Right renal pelvis (tissue), 4 donors: ENCODE measurements around the gene HERC3. TPM values are rescaled to one million over a fixed set of nuclear protein-coding genes. Genes with fewer than 3 reads are reported as not detected.

Experiments used
- DNase-seq, 4 donors: peaks; one replicate each; pipeline ENCODE4 v3.0.0-alpha.2; 2013; ENCODE audit warnings: low read depth in 4 of 4, low spot score in 3 of 4, missing footprints in 1 of 4
- polyA plus RNA-seq, 4 donors: library from polyadenylated mRNA; unstranded; fragments of 120-200 nt; gene quantifications; one replicate each; pipeline ENCODE4 v1.2.1, GENCODE V29; 2013; ENCODE audit not compliant: insufficient read length in 4 of 4

HERC3 gene
- polyA plus RNA-seq = 10 to 100 TPM; 12.1 to 19.5 (median 16.9) TPM

DNA sequence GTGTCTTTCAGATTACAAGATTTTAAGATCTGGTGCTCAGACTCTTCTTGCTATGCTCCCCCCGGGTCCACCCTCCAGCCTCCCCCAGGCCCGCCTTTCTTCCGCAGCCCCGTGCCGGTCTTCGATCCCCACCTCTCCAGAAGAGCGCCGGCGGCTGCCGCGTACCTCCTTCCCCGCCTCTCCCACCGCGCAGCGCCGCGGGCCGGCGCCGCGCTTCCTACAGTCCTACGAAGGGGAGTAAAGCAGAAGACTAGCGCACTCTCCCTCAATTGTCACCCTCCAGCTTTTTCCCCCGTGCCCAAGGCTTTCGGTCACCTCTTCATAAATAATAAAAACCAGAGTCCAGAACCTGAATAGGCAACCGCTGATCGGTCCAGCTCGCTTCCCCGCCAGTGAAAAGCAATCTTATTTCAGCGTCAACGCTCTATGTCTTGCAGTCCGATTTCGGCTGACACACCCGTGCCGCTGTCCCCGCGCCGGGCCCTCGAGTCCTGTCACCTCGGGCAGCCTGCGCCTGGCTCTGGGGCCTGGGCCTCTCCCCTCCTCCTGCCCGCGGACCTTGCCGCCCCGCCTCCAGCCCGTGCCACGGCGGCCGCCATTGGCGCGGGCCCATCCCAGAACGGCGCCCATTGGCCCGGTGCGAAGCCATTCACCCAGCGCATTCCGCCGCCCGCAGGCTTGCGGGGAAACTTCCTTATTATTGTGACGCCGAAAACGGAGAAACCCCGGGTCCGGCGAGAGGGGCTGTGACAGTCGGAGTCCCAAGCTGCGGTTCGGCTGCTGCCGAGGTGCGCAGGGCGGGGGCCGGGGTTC lies at the start of gene HERC3:
Gene HERC3 (plus strand): TSS at position 694 of the 813 bp plus-strand sequence. CDS start 13,344 bp downstream, outside the sequence.
- peak; percentile 77 to 83 (median 80) for DNase-seq

DNA sequence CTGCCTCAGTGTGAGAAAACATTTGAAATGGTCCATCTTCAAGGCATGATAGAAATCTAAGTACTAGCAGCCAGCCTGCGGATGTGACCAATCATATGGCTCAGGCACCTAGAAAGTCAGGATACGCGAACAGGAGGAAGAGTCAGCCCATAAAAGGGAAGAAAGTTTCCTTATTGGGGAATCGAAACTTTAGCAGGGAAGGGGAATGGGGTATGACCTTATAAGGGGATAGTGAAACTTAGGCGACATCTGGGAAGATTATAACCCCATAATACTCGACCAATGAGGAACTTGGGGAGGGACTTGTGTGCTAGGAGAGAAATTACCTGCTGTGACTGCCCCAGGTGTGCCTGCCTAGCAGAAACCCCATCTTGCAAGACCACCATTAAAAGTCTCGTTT lies 42.5 kb upstream of the HERC3 start:
- DNase-seq = no peak

DNA sequence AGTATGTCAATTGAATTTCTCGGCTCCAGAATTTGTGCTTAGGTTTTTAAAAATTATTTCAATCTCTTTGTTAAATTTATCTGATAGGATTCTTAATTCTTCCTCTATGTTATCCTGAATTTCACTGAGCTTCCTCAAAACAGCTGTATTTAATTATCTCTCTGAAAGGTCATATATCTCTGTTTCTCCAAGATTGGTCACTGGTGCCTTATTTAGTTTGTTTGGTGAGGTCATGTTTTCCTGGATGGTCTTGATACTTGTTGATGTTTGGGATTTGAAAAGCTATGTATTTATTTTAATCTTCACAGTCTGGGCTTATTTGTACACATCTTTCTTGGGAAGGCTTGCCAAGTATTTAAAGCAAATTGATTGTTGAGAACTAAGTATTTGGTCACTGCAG lies 24.7 kb upstream of the HERC3 start:
- DNase-seq = no peak

DNA sequence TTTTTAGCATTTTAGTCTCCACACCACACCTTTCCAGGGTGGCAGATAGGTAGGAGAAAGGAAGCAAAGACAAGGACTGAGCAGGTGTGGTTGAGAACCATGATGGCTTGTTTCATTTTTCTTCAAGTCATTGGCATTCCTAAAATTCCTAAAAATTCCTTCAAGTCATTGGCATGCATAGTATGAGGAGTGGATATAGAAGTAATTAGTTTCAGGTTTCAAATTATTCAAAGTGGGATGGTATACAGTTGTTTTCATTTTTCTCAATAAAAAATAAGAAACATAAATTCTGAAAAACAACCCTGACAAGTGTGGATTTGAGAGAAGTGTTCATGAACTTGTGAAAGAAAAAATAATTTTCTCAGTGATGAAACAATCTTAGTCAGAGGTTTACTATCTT lies 22.3 kb upstream of the HERC3 start:
- DNase-seq = no peak

DNA sequence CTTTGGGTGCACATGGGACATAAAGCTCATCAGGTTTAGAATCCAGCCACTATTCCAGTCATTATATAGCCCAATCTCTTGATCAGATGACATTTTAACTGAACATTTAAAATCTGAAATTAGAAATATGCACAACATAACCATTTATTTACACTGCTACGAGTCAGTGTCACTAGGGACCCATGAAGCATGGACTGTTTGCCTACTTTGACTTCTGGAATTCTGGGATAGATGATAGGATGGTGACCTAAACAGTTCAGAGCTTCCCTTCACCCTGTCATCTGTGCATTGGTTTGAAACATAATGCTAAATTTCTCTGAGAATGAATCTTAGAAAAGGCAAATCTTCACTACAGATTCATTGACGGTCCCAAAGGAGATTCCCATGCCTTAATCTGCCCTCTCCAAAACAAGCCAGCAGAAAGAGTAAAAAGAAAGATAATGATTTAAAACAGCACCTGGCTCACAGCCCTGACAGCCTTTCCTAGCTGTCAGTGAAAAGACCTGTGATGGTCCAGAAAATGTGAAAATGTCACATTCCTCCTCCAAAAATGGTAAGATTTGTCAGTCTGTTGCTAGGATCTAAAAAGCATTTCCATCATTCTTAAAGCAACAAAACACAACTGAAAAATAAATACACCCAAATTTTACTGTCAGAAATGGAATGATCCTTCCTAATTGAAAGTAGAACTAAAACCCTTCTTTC lies 18.9 kb upstream of the HERC3 start:
- DNase-seq = no peak

DNA sequence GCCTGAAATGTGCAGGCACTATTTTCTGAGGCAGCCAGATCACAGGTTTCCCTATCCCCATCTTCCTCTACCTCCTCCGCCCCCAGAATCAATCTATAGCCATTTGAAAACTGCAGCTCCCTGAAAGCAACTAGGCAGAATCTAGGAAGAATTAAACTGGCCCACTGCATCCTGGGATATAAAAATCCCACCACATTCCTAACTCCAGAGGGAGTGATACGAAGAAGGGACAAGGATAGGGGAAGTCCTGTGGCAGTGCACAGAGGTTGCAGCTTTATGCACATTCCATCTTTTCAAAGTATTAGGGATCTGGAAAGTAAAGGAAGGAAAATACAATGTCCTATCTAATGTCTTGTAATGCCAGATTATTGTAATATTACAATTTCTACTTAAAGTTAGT lies 18.3 kb upstream of the HERC3 start:
- no peak for DNase-seq

DNA sequence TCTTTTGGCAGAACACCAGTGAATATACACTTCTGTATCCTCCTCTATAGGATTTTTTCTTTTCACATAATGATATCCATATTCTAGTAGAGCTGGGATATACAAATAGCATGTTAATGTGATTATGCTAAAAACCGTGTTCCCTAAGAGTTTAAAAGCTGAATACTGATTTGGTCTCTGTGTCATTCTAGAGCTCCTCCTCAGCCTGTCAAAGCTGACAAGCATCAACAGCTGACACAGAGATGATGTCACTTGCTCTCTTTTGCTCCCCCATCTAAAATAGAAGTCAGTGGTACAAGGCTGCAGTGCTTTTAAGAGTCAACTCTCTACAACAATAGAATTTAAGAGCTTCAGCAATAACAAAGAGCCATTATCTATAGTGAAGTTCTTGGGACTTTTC lies 17.1 kb upstream of the HERC3 start:
- DNase-seq = no peak

DNA sequence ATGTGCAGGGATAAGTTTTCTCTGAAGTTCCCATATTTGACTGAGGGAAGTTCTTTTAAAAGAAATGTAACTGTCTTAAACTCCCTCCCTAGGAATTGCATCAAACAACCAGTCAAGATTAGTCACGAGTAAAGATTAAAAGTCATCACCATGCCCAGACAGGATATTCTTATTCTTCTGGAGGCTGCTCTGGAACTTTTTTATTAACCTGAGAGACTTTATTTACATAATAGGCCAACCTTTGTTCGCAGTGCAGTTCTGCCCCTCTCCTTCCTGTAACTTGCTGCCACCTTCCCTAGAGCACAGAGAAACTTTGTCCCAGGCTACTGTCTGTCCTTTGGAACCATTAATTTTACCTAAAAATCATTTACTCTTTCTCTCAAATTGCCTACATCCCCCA lies 9.8 kb upstream of the HERC3 start:
- DNase-seq = no peak

DNA sequence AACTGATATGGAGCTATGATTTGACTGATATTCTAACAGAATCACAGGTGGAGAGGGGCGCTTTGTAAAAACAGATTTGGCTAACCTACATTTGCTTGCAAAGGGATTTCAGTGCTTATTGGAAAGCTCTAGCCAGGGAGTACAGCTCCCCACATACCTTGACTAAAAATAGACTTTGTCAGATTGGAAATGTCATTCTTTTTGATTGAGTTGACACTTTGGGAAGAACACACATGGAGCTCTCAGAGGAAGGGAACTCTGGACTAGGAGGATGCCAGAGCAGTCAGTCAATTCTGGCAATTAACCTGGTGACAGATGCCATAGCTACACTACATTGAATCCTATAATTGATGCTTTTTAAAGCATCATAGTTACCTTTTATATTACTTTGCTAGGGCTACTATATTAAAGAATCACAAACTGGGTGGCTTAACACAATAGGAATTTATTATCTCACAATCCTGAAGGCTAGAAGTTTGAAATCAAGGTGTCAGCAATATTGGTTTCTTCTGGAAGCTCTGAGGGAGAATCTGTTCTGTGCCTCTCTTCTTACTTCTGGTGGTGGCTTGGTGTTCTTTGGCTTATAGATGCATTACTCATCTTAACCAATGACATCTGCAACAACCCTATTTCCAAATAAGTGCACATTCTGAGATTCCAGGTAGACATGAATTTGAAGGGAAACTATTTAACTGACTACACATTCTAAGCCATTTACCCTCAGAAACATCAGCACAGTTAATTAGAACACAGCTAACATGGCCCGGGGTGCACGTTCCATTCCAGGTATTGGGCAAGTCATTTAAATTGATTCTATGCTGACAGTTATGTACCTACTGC lies 8.4 kb upstream of the HERC3 start:
- DNase-seq = no peak

DNA sequence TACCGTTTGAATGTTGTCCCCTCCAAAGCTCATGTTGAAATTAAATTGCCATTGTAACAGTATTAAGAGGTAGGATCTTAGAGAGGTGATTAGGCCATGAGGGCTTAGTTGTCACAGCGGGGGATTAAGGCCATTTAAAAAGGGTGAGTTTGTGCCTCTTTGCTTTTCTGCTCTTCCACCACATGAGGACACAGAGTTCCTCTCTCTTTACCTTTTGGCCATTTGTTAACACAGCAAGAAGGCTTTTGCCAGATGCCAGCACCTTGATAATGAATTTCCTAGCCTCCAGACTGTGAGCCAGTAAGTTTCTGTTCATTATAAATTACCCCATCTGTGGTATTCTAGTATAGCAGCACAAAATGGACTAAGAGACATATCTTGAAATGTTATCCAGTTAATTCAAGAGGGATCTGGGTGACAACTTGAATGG lies 7.8 kb upstream of the HERC3 start:
- no peak for DNase-seq

DNA sequence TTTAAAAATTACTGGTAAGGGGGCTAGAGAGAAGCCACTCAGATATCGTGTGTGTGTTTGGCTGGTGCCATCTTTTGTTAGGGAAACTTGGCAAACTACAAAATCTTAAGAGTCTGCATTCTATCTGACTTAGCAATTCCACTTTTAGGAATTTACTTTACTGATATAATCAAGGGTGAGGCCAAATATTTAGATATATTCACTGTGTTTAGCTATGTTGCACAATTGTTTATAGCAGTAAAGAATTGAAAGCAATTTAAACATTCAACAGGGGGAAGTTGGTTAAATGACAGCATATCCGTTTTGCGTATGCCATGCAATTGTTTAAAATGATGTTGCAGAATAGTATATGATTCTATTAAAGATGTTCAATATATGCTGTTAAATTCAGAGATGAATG lies 6.4 kb upstream of the HERC3 start:
- no peak for DNase-seq

DNA sequence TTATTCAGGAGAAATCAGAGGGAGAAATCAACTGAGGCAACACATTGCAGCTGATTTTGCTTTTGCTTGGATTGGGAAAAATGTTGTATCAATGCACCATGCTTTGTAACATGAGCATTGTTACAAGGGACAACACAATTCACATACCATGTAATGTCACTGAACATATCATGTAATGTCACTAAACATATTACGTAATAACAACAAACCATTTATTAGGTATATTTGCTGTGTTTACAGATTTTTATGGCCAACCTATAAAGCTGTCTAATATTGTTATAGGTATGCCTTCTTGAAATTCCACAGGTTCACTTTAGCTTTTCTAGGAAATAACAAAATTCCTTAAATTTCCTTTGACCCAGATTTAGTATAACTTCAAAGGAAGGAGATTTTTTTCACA lies 5.0 kb upstream of the HERC3 start:
- DNase-seq = no peak

DNA sequence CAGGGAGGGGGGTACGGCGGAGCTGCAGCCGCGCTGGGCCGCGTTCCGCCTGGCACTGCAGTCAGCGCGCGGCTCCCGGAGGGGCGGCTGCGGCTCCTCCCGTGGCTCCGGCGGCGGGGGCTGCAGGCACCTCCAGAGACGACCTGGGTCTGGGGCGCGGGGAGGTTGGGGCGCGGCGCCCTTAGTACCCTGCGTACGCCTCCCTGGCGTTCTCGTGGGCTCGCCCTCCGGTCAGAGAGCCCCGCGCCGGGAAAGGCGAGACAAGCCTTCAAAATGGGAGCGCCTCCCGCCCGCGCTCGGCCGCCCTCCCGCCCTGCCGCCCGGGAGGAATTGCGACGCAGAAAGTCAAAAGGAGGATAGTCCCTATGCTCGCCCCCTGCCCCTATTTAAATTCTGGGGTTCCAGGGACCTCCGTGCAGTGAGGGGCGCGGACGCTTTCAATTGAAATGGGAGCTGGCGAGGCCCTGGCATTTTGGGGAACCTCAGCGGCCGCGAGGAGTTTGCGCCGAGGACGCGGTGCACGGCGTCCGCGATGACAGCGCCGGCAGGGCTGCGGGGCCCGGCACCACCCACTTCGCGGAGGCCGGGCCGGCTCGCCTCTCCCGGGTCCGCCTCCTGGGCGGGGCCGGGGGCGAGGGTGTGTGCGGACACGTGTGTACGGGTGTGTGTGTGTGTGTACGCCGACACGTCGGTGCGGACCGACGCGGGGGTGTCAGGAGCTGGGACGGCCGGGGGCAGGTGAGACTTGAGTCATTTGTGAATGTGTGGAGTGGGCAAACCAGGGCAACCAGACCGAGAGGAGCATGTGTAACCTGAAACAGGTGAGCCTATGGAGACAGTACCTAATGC lies 544 bp downstream of the HERC3 start:
- DNase-seq = peak in 1 of 4 donors; percentile 52

DNA sequence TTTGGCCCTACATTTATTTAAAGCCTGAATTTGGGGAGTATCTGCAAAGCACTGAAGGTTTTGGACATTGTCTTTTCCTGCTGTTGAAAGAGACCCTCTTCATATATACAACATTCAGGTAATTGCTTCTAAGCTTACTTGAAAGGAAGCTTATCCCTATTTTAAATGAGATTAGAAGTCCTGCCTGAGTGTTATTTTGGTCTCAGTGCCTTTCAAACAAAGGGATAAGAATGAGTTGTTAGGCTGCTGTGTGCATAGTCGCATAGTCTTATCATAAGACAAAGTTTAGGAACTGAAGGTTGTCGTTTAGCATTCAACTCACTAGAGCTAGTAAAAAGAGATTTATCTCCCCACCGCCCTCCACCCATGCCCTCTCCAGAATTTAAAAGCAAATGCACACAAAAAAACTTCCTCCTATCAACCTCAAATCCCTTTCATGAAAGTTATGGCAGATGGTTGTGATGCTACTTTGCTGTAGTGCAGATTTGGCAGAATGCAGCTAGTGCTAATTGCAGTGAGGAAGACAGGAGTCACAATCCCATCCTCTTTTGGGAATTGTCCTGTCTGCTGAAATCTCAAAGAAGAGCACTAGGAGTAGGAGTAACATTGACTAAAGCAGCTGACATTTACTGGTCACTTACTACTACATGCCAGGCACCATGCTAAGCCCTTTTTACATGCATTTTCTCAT lies 5.8 kb downstream of the HERC3 start:
- DNase-seq = no peak

DNA sequence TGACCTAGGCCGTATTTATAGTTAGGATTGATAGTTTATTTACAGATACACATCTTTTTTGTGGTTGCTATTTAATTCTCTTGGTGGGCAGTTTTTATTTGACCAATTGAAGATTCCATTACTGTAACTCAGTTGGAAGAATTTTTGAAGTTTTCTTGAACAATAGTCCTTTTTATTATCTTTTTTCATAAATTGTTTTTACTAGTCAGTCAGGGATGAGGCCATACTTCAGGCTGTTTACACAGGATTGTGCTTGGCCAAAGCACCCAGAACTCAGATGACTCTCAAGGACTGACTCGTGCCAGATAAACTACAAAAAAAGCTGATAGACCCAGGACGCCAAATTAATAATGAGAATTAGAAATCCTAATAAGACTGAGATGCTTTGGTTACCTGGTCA lies 7.0 kb downstream of the HERC3 start:
- no peak for DNase-seq

DNA sequence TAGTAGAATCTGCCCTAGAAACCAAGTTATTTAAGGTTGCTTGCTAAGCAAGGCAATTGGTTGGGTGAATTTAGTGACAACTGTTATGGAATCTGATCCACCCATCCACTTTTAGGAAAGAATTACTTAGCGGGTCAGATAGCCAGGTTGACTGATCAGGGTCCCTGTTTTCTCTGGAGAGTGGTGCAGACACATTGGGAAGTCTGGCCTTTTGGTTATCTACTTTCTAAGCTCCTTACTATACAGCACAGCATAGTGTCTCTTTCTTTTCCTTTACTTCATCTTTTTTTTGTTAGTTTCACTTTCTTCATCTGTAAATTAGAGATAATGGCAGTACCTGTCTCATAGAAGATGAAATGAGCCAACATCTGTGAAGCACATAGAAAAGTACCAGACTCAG lies 7.4 kb downstream of the HERC3 start:
- DNase-seq = no peak

DNA sequence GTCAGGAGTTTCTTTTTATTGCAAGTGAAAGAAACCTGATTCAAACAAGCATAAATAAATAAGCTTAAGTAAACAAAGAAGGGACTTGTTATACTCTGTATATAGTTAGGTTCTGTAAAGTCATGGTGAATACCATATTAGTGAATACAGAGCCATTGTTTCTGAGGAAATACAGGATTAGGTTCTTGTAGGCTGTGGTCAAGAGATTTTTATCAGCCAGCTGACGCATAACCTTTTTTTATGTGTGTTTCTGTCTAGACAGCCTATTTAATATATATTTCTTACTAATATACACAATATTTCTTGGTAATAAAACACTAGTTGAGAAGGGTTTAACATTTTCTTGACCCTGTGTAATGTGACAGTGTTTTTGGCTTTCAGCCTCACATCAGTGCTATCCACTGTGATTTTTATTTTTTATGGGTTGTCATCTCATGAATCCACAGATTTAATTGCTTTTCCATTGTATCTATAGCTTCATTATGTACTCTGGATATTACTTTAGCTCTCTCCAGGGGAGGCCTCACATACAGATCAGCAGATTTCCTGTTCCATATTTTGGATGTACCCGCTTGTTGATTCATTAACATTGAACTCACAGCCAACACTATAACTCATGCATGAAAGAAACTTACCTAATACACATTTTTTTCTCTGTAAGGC lies 8.0 kb downstream of the HERC3 start:
- DNase-seq = no peak

DNA sequence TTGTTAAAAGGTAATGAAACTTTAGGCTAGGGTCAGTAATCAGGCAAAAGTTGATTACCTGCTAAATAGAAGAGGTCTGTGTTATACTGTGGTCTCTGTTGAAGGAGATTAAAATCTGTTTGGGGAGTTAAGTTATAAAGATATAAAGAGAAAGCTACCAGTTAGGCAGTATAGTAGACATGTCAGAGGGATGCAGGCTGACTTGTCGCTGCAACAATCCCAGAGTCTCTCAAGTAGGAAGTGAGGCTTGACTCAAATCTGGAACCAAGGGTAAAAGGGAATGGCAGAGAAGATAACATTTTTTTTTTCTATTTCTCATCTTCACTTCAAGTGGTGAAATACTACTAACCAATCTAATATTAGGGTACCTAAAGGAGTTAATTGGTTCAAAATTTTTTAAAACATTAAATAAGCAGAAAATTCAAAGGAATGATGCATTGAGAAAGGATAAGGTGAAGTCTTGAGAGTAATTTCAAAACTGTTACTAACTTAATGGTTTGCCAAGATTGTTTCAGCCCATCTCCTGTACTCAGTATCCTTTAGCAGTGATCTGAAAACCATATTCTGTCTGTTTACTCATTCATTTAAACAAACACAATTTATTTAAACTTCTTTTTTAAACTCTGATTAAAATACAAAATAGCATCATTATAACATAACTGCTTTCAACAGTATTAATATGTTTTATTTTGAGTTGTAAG lies 12.8 kb downstream of the HERC3 start:
- no peak for DNase-seq

DNA sequence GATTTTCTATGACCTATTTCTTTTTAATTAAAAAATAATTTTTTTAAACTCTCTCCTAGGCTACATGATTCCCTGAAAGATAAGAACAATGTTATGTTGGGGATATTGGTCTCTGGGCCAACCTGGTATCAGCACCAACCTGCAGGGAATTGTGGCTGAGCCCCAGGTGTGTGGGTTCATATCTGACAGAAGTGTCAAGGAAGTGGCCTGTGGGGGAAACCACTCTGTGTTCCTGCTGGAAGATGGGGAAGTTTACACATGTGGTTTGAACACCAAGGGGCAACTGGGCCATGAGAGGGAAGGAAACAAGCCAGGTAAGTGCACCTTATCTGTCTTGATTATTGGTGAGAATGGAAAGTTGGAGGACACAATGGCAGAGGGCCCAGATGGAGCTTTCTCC lies 13.5 kb downstream of the HERC3 start:
- no peak for DNase-seq
